ENCODE measurements around the gene CTSL.
"Not testable (repeated sequence)": the region's sequence is repeated elsewhere in the genome, so short reads cannot be mapped to it uniquely, and the experiment has no call there.

The CTSL gene

DNA sequence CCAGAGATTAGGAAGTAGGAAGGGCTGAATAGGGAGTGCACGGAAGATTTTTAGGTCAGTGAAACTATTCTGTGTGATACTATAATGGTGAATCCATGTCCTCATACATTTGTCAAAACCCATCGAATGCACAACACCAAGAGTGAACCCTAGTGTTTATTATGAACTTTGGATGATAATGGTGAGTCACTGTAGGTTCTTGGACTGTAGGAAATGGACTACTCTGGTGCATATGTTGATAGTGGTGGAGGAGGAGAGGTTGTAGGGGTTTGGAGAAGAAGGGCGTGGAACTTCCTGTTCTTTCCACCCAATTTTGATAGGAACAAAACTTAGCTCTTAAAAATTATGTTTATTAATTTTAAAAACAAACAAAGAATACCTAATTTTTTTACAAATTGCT is 14.3 kb downstream of the CTSL start:
- H3K27ac ChIP-seq (ENCODE audit: insufficient read depth, low read depth, low read length, poor library complexity, severe bottlenecking) = no peak overlapping the region
- H3K9me3 ChIP-seq (ENCODE audit: control insufficient read depth, low read length) = peaks cover 2% of the 10 kb centered on the region
- H3K4me1 ChIP-seq (ENCODE audit: control insufficient read depth, insufficient read depth, low read length) = peaks cover 6% of the 10 kb centered on the region
- no peak overlapping the region for H3K4me3 ChIP-seq (ENCODE audit: insufficient read depth, low read depth, low read length)
- H3K27me3 ChIP-seq (ENCODE audit: control insufficient read depth, insufficient read depth, low read length, poor library complexity, severe bottlenecking) = no peaks in the 10 kb centered on the region
- H3K36me3 ChIP-seq (ENCODE audit: control insufficient read depth, insufficient read depth, low read length) = no peaks in the 10 kb centered on the region
- 95 to 98% methylated on average over 2 of the region's 3 CpGs for WGBS, 2 experiments

DNA sequence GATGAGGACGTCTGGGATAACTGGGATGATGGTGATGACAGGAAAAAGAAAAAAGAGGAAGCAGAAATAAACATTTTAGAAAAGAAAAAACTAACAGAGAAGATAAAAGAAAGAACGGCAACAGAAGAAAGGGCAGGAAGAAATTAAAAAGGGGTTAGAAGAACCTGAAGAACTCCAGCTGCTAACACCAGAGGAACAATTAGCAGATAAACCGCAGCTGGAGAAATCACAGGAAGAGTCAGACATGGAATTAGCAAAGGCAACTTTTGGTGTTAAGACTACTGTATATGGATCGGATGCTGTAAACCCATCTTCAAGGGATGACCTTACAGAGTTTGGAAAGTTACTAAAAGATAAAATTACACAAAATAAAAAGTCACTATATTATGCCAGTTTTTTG is 15.4 kb downstream of the CTSL start:
- H3K27me3 ChIP-seq (ENCODE audit: control insufficient read depth, insufficient read depth, low read length, poor library complexity, severe bottlenecking) = no peaks in the 10 kb centered on the region
- no peak overlapping the region for H3K4me3 ChIP-seq (ENCODE audit: insufficient read depth, low read depth, low read length)
- H3K36me3 ChIP-seq (ENCODE audit: control insufficient read depth, insufficient read depth, low read length) = no peaks in the 10 kb centered on the region
- H3K4me1 ChIP-seq (ENCODE audit: control insufficient read depth, insufficient read depth, low read length) = peaks cover 6% of the 10 kb centered on the region
- 81 to 85% methylated on average over 3 to 4 of the region's 4 CpGs for WGBS, 2 experiments
- peaks cover 2% of the 10 kb centered on the region for H3K9me3 ChIP-seq (ENCODE audit: control insufficient read depth, low read length)
- H3K27ac ChIP-seq (ENCODE audit: insufficient read depth, low read depth, low read length, poor library complexity, severe bottlenecking) = no peak overlapping the region

DNA sequence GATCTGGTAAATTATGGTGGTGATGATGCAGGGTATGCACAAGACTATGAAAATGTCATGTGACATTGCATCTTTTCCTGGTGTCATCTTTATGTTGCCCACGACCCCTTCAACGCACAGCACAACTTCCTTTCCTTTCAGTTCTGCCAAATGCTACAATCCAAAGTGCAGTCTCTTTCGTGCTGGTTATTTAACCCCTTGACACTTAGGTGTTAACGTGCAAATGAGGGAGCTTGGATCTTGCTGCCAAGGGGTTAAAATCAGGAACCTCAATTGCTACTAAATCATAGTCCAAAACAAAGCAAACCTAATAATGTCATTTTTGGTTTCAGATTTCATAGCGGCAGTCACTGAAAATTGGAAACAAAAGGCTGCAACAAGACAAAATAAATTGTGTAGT is 16.0 kb downstream of the CTSL start:
- Histone ChIP-seq H3K27me3 (ENCODE audit: control insufficient read depth, insufficient read depth, low read length, poor library complexity, severe bottlenecking) (no peaks in the 10 kb centered on the region), H3K4me3 (ENCODE audit: insufficient read depth, low read depth, low read length) (no peak overlapping the region), H3K36me3 (ENCODE audit: control insufficient read depth, insufficient read depth, low read length) (no peaks in the 10 kb centered on the region), H3K9me3 (ENCODE audit: control insufficient read depth, low read length) (peaks cover 2% of the 10 kb centered on the region), H3K27ac (ENCODE audit: insufficient read depth, low read depth, low read length, poor library complexity, severe bottlenecking) (no peak overlapping the region), H3K4me1 (ENCODE audit: control insufficient read depth, insufficient read depth, low read length) (peaks cover 6% of the 10 kb centered on the region)
- 81 to 92% methylated on average over 5 of the region's 5 CpGs for WGBS, 2 experiments

DNA sequence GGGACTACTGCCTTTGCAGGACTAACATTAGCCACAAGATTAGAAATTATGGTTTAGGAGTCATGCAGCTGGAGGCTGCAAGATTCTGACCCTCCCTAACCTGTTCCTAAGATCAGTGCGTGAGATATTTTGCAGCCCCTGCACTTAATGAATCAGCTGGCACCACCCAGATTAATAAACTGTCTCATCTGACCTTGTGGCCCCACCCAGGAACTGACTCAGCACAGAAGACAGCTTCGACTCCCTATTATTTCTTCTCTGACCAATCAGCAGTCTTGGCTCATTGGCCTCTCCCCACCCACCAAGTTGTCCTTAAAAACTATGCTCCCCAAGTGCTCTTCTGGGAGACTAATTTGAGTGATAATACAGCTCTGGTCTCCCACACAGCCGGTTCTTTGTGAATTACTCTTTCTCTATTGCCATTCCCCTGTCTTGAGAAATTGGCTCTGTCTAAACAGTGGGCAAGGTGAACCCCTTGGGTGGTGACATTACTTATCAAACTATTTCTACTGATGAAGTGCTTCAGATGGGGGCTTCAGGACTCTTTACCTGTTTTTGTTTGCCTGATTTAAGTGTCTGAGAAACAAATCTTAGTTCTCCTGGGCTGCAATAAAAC is 17.0 kb downstream of the CTSL start:
- whole genome bisulfite sequencing, 2 experiments = 90 to 92% methylated on average over 3 of the region's 3 CpGs
- Histone ChIP-seq H3K4me1 (ENCODE audit: control insufficient read depth, insufficient read depth, low read length) (peaks cover 13% of the 10 kb centered on the region), H3K4me3 (ENCODE audit: insufficient read depth, low read depth, low read length) (no peak overlapping the region), H3K27ac (ENCODE audit: insufficient read depth, low read depth, low read length, poor library complexity, severe bottlenecking) (no peak overlapping the region), H3K27me3 (ENCODE audit: control insufficient read depth, insufficient read depth, low read length, poor library complexity, severe bottlenecking) (no peaks in the 10 kb centered on the region), H3K36me3 (ENCODE audit: control insufficient read depth, insufficient read depth, low read length) (no peaks in the 10 kb centered on the region), H3K9me3 (ENCODE audit: control insufficient read depth, low read length) (peaks cover 2% of the 10 kb centered on the region)

DNA sequence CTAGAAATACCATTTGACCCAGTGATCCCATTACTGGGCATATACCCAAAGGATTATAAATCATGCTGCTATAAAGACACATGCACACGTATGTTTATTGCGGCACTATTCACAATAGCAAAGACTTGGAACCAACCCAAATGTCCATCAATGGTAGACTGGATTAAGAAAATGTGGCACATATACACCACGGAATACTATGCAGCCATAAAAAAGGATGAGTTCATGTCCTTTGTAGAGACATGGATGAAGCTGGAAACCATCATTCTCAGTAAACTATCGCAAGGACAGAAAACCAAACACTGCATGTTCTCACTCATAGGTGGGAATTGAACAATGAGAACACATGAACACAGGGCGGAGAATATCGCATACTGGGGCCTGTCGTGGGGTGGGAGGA is 18.3 kb downstream of the CTSL start:
- H3K27ac ChIP-seq (ENCODE audit: insufficient read depth, low read depth, low read length, poor library complexity, severe bottlenecking); H3K4me3 ChIP-seq (ENCODE audit: insufficient read depth, low read depth, low read length); H3K36me3 ChIP-seq (ENCODE audit: control insufficient read depth, insufficient read depth, low read length); H3K27me3 ChIP-seq (ENCODE audit: control insufficient read depth, insufficient read depth, low read length, poor library complexity, severe bottlenecking); H3K9me3 ChIP-seq (ENCODE audit: control insufficient read depth, low read length): not testable (repeated sequence)
- WGBS, 2 experiments = 84 to 89% methylated on average over 4 of the region's 7 CpGs
- peaks cover 21% of the 10 kb centered on the region for H3K4me1 ChIP-seq (ENCODE audit: control insufficient read depth, insufficient read depth, low read length)

DNA sequence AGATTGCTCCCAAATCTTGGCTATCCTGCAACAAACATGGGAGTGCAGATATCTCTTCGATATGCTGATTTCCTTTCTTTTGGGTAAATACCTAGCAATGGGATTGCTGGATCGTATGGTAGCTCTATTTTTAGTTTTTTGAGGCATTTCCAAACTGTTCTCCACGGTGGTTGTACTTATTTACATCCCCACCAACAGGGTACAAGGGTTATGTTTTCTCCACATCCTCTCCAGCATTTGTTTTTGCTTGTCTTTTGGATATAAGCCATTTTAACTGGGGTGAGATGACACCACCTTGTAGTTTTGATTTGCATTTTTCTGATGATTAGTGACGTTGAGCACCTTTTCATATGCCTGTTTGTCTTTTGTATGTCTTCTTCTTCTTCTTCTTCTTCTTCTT is 20.3 kb downstream of the CTSL start:
- WGBS, 2 experiments = 92 to 94% methylated on average over 4 of the region's 4 CpGs
- no peaks in the 10 kb centered on the region for H3K9me3 ChIP-seq (ENCODE audit: control insufficient read depth, low read length)

DNA sequence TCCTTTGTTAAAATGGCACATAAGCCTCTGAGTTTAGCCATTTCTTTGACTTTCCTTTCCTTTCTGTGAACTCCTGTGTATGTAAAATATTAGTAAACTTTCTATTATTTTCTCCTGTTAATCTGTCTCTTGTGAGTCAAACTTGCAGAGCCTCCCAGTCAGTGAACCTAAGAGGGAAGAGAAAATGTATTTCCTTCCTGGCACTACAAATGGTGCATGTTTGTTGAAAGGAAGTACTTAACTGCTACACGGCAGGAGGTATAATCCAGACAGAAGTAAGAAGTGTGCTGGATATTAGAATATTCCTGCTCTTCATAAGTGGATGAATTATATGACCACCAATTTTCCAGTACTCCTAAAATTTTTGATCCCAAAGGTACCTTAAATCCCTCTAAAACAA is 23.0 kb downstream of the CTSL start:
- 90 to 100% methylated on average over 1 of the region's 1 CpG for WGBS, 2 experiments

More for the DNA sequence above, 20.3 kb downstream of the CTSL start:
- H3K27ac ChIP-seq (ENCODE audit: insufficient read depth, low read depth, low read length, poor library complexity, severe bottlenecking) = no peak overlapping the region
- H3K4me3 ChIP-seq (ENCODE audit: insufficient read depth, low read depth, low read length) = no peak overlapping the region
- H3K4me1 ChIP-seq (ENCODE audit: control insufficient read depth, insufficient read depth, low read length) = peaks cover 19% of the 10 kb centered on the region
- no peaks in the 10 kb centered on the region for H3K27me3 ChIP-seq (ENCODE audit: control insufficient read depth, insufficient read depth, low read length, poor library complexity, severe bottlenecking)
- no peaks in the 10 kb centered on the region for H3K36me3 ChIP-seq (ENCODE audit: control insufficient read depth, insufficient read depth, low read length)

DNA sequence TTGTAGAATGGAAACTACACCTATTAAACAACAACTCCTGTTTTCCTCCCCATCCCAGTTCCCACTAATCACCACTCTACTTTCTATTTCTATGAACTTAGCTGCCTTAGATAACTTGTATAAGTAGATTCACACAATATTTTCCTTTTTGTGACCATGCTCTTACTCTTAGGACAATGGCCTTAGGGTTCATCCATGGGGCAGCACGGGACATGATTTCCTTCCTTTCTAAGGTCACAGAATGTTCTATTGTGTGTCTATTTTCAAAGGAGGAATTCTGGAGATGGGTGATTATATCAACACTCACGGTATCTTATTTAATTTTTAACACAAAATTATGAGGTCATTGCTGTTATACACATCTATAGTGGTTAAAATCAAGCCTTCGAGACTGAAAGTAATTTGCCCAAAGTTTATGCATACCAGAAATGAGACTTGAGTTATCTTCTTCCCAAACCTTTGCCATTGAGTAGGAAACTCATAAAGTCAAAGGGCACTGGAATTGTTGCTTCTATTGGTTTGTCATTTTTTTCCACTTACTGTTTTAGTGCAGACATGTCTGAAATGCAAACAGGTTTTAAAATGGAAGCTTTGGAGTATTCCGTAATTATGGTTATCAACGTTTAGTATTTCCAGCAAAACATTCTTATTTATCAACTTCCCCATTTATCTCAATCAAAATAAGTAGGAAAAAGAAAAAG is 23.6 kb downstream of the CTSL start:
- H3K27ac ChIP-seq (ENCODE audit: insufficient read depth, low read depth, low read length, poor library complexity, severe bottlenecking) = no peak overlapping the region
- whole genome bisulfite sequencing, 2 experiments = 86 to 87% methylated on average over 4 to 5 of the region's 5 CpGs
- no peaks in the 10 kb centered on the region for H3K27me3 ChIP-seq (ENCODE audit: control insufficient read depth, insufficient read depth, low read length, poor library complexity, severe bottlenecking)
- H3K36me3 ChIP-seq (ENCODE audit: control insufficient read depth, insufficient read depth, low read length) = no peaks in the 10 kb centered on the region
- H3K4me1 ChIP-seq (ENCODE audit: control insufficient read depth, insufficient read depth, low read length) = peaks cover 15% of the 10 kb centered on the region
- H3K4me3 ChIP-seq (ENCODE audit: insufficient read depth, low read depth, low read length) = no peak overlapping the region
- no peaks in the 10 kb centered on the region for H3K9me3 ChIP-seq (ENCODE audit: control insufficient read depth, low read length)

More for the DNA sequence above, 23.0 kb downstream of the CTSL start:
- no peaks in the 10 kb centered on the region for H3K36me3 ChIP-seq (ENCODE audit: control insufficient read depth, insufficient read depth, low read length)
- H3K27ac ChIP-seq (ENCODE audit: insufficient read depth, low read depth, low read length, poor library complexity, severe bottlenecking) = no peak overlapping the region
- H3K27me3 ChIP-seq (ENCODE audit: control insufficient read depth, insufficient read depth, low read length, poor library complexity, severe bottlenecking) = no peaks in the 10 kb centered on the region
- H3K9me3 ChIP-seq (ENCODE audit: control insufficient read depth, low read length) = no peaks in the 10 kb centered on the region
- H3K4me1 ChIP-seq (ENCODE audit: control insufficient read depth, insufficient read depth, low read length) = peaks cover 15% of the 10 kb centered on the region
- H3K4me3 ChIP-seq (ENCODE audit: insufficient read depth, low read depth, low read length) = no peak overlapping the region

DNA sequence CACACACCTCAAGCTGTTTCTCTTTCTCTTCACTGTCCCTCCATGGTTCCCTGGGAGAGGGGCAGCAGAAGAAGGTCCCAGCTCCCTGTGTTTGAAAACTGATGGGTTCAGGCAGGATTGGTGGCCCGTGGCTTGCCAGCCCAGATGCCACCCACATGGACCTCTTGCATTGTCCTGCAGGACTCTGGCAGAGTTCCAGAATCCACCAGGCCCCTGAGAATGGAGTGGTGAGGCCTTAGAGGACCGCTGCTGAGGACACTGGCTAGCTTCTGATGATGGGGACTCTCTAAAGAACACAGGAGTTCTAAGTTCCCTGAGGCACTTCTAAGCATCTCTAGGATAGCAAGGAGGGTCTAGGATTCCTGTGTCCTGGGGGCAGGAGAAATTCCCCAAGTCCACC is 24.8 kb downstream of the CTSL start:
- no peaks in the 10 kb centered on the region for H3K9me3 ChIP-seq (ENCODE audit: control insufficient read depth, low read length)
- H3K27me3 ChIP-seq (ENCODE audit: control insufficient read depth, insufficient read depth, low read length, poor library complexity, severe bottlenecking) = no peaks in the 10 kb centered on the region
- no peak overlapping the region for H3K27ac ChIP-seq (ENCODE audit: insufficient read depth, low read depth, low read length, poor library complexity, severe bottlenecking)
- no peak overlapping the region for H3K4me3 ChIP-seq (ENCODE audit: insufficient read depth, low read depth, low read length)
- H3K4me1 ChIP-seq (ENCODE audit: control insufficient read depth, insufficient read depth, low read length) = peaks cover 15% of the 10 kb centered on the region
- no peaks in the 10 kb centered on the region for H3K36me3 ChIP-seq (ENCODE audit: control insufficient read depth, insufficient read depth, low read length)
- 68% methylated on average over 2 of the region's 2 CpGs for WGBS, 2 experiments

DNA sequence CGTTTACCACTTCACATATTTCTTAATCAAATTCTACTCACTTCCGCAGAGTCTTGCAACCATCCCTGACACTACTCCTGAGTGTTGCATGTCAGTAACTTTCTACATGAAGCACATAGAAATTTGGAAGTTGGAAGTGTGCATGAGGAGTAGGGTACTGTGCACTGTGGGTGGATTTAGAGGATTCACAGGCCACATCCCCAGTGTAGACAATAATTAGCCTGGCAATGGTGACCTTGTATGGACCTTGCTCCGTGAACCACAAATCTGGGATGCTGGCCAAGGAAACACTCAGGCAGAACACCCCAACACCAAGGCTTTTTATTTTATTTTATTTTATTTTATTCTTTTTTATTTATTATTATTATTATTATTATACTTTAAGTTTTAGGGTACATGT is 25.5 kb downstream of the CTSL start:
- peaks cover 15% of the 10 kb centered on the region for H3K4me1 ChIP-seq (ENCODE audit: control insufficient read depth, insufficient read depth, low read length)
- no peak overlapping the region for H3K27ac ChIP-seq (ENCODE audit: insufficient read depth, low read depth, low read length, poor library complexity, severe bottlenecking)
- H3K36me3 ChIP-seq (ENCODE audit: control insufficient read depth, insufficient read depth, low read length) = no peaks in the 10 kb centered on the region
- no peak overlapping the region for H3K4me3 ChIP-seq (ENCODE audit: insufficient read depth, low read depth, low read length)
- no peaks in the 10 kb centered on the region for H3K9me3 ChIP-seq (ENCODE audit: control insufficient read depth, low read length)
- H3K27me3 ChIP-seq (ENCODE audit: control insufficient read depth, insufficient read depth, low read length, poor library complexity, severe bottlenecking) = no peaks in the 10 kb centered on the region
- WGBS, 2 experiments = 97 to 98% methylated on average over 3 of the region's 3 CpGs

Measured in ectodermal cell (in vitro differentiated cells).